GM12872 (cell line): ENCODE results near the gene LAMTOR1.

Source experiments
- CTCF ChIP-seq: IDR thresholded peaks from 3 replicates; pipeline ENCODE4 v1.5.1; 2011; ENCODE audit warnings: low read depth, mild to moderate bottlenecking, low read length, moderate library complexity; ENCODE audit not compliant: insufficient read depth

LAMTOR1 gene

GRCh38 chr11:72112978-72113808 is 10.1 kb upstream of the LAMTOR1 start:
- TF ChIP-seq CTCF: no peak

- no peak for TF ChIP-seq CTCF
Measured at GRCh38 chr11:72112143-72112977, 9.3 kb upstream of the LAMTOR1 start, which contains the start of gene ANAPC15. ANAPC15 (minus strand) TSS chr11:72112695; CDS start chr11:72111276, 1,419 bp downstream.

- TF ChIP-seq CTCF: no peak
Measured at GRCh38 chr11:72111300-72112142, 8.4 kb upstream of the LAMTOR1 start.

GRCh38 chr11:72105888-72106287 is 2.8 kb upstream of the LAMTOR1 start, which contains the start of gene TOMT:
TOMT (plus strand) TSS chr11:72105924; CDS start chr11:72105952, 28 bp downstream.
- TF ChIP-seq CTCF: no peak

GRCh38 chr11:72103754-72104167 is 664 bp upstream of the LAMTOR1 start:
- no peak for TF ChIP-seq CTCF

GRCh38 chr11:72102631-72102945 is 509 bp downstream of the LAMTOR1 start:
- no peak for TF ChIP-seq CTCF
